HepG2 (cell line): Measurements from ENCODE around the gene SAMM50. TPM values are rescaled to one million over a fixed set of nuclear protein-coding genes. Genes with fewer than 3 reads are reported as not detected.

ENCODE experiments used
- CEBPG ChIP-seq: IDR thresholded peaks from 2 replicates; pipeline ENCODE4 v1.6.1; 2016
- CREB1 ChIP-seq, 2 experiments: fragments of 450-650 bp in 1 of 2; IDR thresholded peaks; 2 replicates each; pipeline ENCODE4 v1.6.1; 2016 to 2017; ENCODE audit warnings: control low read depth in 1 of 2, mild to moderate bottlenecking in 1 of 2, missing compliant biosample characterization in 1 of 2, missing genetic modification characterization in 1 of 2
- DZIP1 ChIP-seq: sonication (generic); formaldehyde crosslinking; IDR thresholded peaks from 2 replicates; pipeline ENCODE4 v1.5.0; 2020; ENCODE audit warnings: mild to moderate bottlenecking, missing genetic modification reagents
- GLMP ChIP-seq: sonication (generic); formaldehyde crosslinking; IDR thresholded peaks from 2 replicates; pipeline ENCODE4 v1.9.0; 2021; ENCODE audit warnings: missing genetic modification reagents, mild to moderate bottlenecking, borderline replicate concordance
- HNRNPK ChIP-seq: fragments of 200-400 bp; formaldehyde crosslinking; IDR thresholded peaks from 2 replicates; pipeline ENCODE4 v1.6.1; 2018; ENCODE audit warnings: low read length, low read depth, moderate library complexity, mild to moderate bottlenecking; ENCODE audit not compliant: poor library complexity, severe bottlenecking
- HOXA9 ChIP-seq: sonication (generic); formaldehyde crosslinking; IDR thresholded peaks from 2 replicates; pipeline ENCODE4 v1.8.1; 2022; ENCODE audit warnings: missing genetic modification reagents, mild to moderate bottlenecking, moderate library complexity, borderline replicate concordance
- KLF9 ChIP-seq: IDR thresholded peaks from 2 replicates; pipeline ENCODE4 v1.6.1; 2016; ENCODE audit warnings: low read depth
- MAZ ChIP-seq, 2 experiments: sonication (generic) in 1 of 2; formaldehyde crosslinking in 1 of 2; IDR thresholded peaks; 2 replicates each; pipeline versions ENCODE4 v1.5.0 to v1.6.1; 2012 to 2020; ENCODE audit warnings: low read depth in 2 of 2, mild to moderate bottlenecking in 2 of 2, borderline replicate concordance in 1 of 2, improper control_type of control experiment in 1 of 2, low read length in 1 of 2, missing genetic modification reagents in 1 of 2, moderate library complexity in 1 of 2
- NKX3-1 ChIP-seq: sonication (generic); formaldehyde crosslinking; IDR thresholded peaks from 2 replicates; pipeline ENCODE4 v1.5.0; 2020; ENCODE audit warnings: missing genetic modification reagents
- ONECUT2 ChIP-seq: sonication (generic); formaldehyde crosslinking; IDR thresholded peaks from 2 replicates; pipeline ENCODE4 v1.4.0; 2020; ENCODE audit warnings: missing genetic modification reagents
- PATZ1 ChIP-seq: sonication (generic); formaldehyde crosslinking; IDR thresholded peaks from 2 replicates; pipeline ENCODE4 v1.4.0; 2020; ENCODE audit warnings: missing genetic modification reagents
- PPARG ChIP-seq: conservative IDR thresholded peaks from 2 replicates; pipeline ENCODE4 v1.6.1; 2016; ENCODE audit warnings: missing biosample characterization, missing genetic modification reagents
- REXO4 ChIP-seq: sonication (generic); formaldehyde crosslinking; IDR thresholded peaks from 2 replicates; pipeline ENCODE4 v1.8.0; 2022; ENCODE audit warnings: missing genetic modification reagents, mild to moderate bottlenecking, borderline replicate concordance
- RNF2 ChIP-seq: fragments of 450-650 bp; conservative IDR thresholded peaks from 2 replicates; pipeline ENCODE4 v1.6.1; 2016; ENCODE audit warnings: low read depth
- SRY ChIP-seq: sonication (generic); formaldehyde crosslinking; IDR thresholded peaks from 2 replicates; pipeline ENCODE4 v1.8.0; 2022; ENCODE audit warnings: mild to moderate bottlenecking, missing genetic modification reagents
- SUZ12 ChIP-seq: fragments of 150-350 bp; IDR thresholded peaks from 2 replicates; pipeline ENCODE4 v1.6.1; 2014; ENCODE audit warnings: low read depth, low read length
- ZNF24 ChIP-seq: fragments of 450-650 bp; IDR thresholded peaks from 2 replicates; pipeline ENCODE4 v1.6.1; 2017; ENCODE audit warnings: antibody characterized with exemption, mild to moderate bottlenecking
- ZNF615 ChIP-seq: sonication (generic); formaldehyde crosslinking; IDR thresholded peaks from 2 replicates; pipeline ENCODE4 v1.5.0; 2020; ENCODE audit warnings: mild to moderate bottlenecking, missing genetic modification reagents, borderline replicate concordance
- ZNF670 ChIP-seq: sonication (generic); formaldehyde crosslinking; IDR thresholded peaks from 2 replicates; pipeline ENCODE4 v1.8.0; 2022; ENCODE audit warnings: mild to moderate bottlenecking, missing genetic modification reagents, borderline replicate concordance
- ZNF839 ChIP-seq: sonication (generic); formaldehyde crosslinking; IDR thresholded peaks from 2 replicates; pipeline ENCODE4 v1.4.0; 2020; ENCODE audit warnings: missing genetic modification reagents, mild to moderate bottlenecking, borderline replicate concordance
- ZSCAN22 ChIP-seq: sonication (generic); formaldehyde crosslinking; IDR thresholded peaks from 2 replicates; pipeline ENCODE4 v1.4.0; 2020; ENCODE audit warnings: mild to moderate bottlenecking, missing genetic modification reagents
- ZSCAN25 ChIP-seq: sonication (generic); formaldehyde crosslinking; IDR thresholded peaks from 2 replicates; pipeline ENCODE4 v1.8.0; 2022; ENCODE audit warnings: mild to moderate bottlenecking, missing genetic modification reagents
- polyA plus RNA-seq, 8 experiments: library from polyadenylated mRNA; depleted of rRNA in 3 of 8; stranded (reverse) in 7 of 8; unstranded in 1 of 8; fragments of >200 nt; fragmentation: Illumina TruSeq in 4 of 8; extraction: Trizol in 4 of 8; gene quantifications; 2 replicates each; pipeline versions ENCODE4 v1.2.1 to v1.2.3, GENCODE V29; 2011 to 2016; ENCODE audit warnings: low read depth in 4 of 8, missing spikeins in 1 of 8, mixed read lengths in 1 of 8; ENCODE audit not compliant: insufficient read depth in 1 of 8
- total RNA-seq, 5 experiments: library from RNA; depleted of rRNA; stranded (reverse); fragments of >200 nt; fragmentation: Illumina TruSeq; extraction: Trizol; gene quantifications; 2 replicates each; pipeline ENCODE4 v1.2.3, GENCODE V29; 2016; ENCODE audit warnings: low read depth in 1 of 5
- TF ChIP-seq, protein P1 (sequence below): sonication (generic); formaldehyde crosslinking; IDR thresholded peaks from 2 replicates; pipeline ENCODE4 v1.5.0; 2020; ENCODE audit warnings: missing genetic modification reagents

The SAMM50 gene
- total and polyA plus RNA-seq, 2 of the 13 experiments (the other 11 are each of a cell fraction or from before 2014, with no cell fraction given): 34.7 to 63.4 TPM

- TF ChIP-seq, protein P1, sequence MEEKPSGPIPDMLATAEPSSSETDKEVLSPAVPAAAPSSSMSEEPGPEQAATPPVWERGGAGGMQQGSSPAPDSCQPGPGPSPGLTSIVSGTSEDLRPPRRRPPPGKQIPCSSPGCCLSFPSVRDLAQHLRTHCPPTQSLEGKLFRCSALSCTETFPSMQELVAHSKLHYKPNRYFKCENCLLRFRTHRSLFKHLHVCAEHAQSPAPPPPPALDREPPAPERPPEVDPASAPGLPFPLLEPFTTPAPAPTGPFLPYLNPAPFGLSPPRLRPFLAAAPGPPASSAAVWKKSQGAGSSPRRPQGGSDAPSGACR (CRISPR knock-in tag): peak; percentile 78
- TF ChIP-seq KLF9 (no peak), CREB1 (IDR thresholded peaks at IDR 0.05) (no peak), CREB1 (CRISPR knock-in tag; IDR thresholded peaks at IDR 0.05) (peak; percentile 50), CEBPG (peak; percentile 81), REXO4 (CRISPR knock-in tag) (no peak), DZIP1 (no peak), HOXA9 (CRISPR knock-in tag) (no peak), ZSCAN22 (CRISPR knock-in tag) (no peak), PATZ1 (CRISPR knock-in tag) (peak; percentile 89), ZSCAN25 (CRISPR knock-in tag) (no peak), ZNF24 (no peak), GLMP (CRISPR knock-in tag) (no peak), HNRNPK (no peak), NKX3-1 (CRISPR knock-in tag) (no peak), SRY (no peak), ONECUT2 (CRISPR knock-in tag) (no peak), ZNF615 (peak; percentile 64; the same call in 1 of the 2 replicates), RNF2 (no peak), ZNF670 (CRISPR knock-in tag) (0 out of 2 replicates have a peak, but pooled peaks have one; percentile 60), SUZ12 (no peak), MAZ (IDR thresholded peaks at IDR 0.05; ENCODE audit: borderline replicate concordance, low read depth, low read length) (peak; percentile 35; the same call in 1 of the 2 replicates), MAZ (CRISPR knock-in tag; IDR thresholded peaks at IDR 0.05; ENCODE audit: low read depth) (peak; percentile 10; the same call in 1 of the 2 replicates), PPARG (CRISPR knock-in tag) (peak; percentile 75), ZNF839 (CRISPR knock-in tag) (no peak)
Measured at GRCh38 chr22:43925433-43926348, 29.6 kb upstream of the SAMM50 start (continued).
